D721Med (cell line): ENCODE measurements around the gene ST3GAL2.

ENCODE experiments used
- DNase-seq: peaks from one replicate; pipeline ENCODE4 v3.0.0; 2011; ENCODE audit warnings: low spot score; ENCODE audit not compliant: insufficient read length
- FAIRE-seq: peaks from 2 replicates; lab custom pipeline; 2011; peaks lifted over from hg19 to GRCh38; lab: Jason Lieb, UNC
- TF ChIP-seq, protein P1 (sequence below): IDR thresholded peaks from 2 replicates; pipeline ENCODE4 v1.5.1; 2012; ENCODE audit warnings: mild to moderate bottlenecking, control low read depth; ENCODE audit not compliant: insufficient read depth; ENCODE audit errors: missing control alignments

Gene ST3GAL2

DNA sequence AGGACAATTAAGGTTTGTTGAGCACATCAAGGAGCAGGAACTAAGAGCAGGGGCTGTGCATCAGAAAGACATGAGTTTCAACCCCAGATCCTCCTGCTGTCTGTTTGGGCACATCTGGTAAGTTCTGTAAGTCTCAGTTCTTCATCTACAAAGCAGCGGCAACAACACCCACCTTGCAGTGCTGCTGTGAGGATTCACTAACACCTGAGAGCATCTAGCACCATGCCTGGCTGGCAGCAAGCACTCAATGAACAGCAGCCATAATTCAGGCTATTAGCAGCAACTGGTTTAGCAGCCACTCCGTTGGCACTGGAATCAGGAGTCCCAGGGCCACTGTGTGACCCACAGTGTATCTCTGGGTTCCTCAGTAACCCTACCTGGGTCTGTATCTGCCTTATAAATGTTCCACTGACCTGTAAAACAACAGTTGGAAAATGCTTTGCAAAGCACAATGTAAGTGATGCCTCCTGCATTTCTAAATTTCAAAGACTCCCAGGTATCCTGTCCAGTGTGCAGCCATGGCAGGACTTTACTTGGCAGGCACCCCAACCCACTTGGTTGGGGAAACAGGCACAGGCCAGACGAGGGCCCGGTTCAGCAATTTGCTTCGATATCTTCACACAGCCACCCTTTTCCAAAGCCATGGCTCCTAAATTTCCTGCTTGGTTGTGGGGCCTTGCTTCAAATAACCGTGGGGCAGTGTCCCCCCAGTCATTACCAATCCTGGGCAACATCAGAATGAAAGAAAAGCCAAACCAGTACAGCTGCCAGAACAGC lies 4.2 kb downstream of the ST3GAL2 start:
- TF ChIP-seq, protein P1, sequence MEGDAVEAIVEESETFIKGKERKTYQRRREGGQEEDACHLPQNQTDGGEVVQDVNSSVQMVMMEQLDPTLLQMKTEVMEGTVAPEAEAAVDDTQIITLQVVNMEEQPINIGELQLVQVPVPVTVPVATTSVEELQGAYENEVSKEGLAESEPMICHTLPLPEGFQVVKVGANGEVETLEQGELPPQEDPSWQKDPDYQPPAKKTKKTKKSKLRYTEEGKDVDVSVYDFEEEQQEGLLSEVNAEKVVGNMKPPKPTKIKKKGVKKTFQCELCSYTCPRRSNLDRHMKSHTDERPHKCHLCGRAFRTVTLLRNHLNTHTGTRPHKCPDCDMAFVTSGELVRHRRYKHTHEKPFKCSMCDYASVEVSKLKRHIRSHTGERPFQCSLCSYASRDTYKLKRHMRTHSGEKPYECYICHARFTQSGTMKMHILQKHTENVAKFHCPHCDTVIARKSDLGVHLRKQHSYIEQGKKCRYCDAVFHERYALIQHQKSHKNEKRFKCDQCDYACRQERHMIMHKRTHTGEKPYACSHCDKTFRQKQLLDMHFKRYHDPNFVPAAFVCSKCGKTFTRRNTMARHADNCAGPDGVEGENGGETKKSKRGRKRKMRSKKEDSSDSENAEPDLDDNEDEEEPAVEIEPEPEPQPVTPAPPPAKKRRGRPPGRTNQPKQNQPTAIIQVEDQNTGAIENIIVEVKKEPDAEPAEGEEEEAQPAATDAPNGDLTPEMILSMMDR: no peak
- DNase-seq (no peak), FAIRE-seq (no peak)

- no peak for FAIRE-seq
- TF ChIP-seq, protein P1: no peak
Measured at GRCh38 chr16:70433458-70434103, 5.3 kb downstream of the ST3GAL2 start.

GRCh38 chr16:70432723-70433457 lies 6.0 kb downstream of the ST3GAL2 start:
- TF ChIP-seq, protein P1: no peak
- FAIRE-seq: no peak
- no peak for DNase-seq

More at GRCh38 chr16:70433458-70434103, 5.3 kb downstream of the ST3GAL2 start:
- DNase-seq: no peak

GRCh38 chr16:70432356-70432722 lies 6.6 kb downstream of the ST3GAL2 start:
- TF ChIP-seq, protein P1: no peak
- DNase-seq (no peak), FAIRE-seq (no peak)

DNA sequence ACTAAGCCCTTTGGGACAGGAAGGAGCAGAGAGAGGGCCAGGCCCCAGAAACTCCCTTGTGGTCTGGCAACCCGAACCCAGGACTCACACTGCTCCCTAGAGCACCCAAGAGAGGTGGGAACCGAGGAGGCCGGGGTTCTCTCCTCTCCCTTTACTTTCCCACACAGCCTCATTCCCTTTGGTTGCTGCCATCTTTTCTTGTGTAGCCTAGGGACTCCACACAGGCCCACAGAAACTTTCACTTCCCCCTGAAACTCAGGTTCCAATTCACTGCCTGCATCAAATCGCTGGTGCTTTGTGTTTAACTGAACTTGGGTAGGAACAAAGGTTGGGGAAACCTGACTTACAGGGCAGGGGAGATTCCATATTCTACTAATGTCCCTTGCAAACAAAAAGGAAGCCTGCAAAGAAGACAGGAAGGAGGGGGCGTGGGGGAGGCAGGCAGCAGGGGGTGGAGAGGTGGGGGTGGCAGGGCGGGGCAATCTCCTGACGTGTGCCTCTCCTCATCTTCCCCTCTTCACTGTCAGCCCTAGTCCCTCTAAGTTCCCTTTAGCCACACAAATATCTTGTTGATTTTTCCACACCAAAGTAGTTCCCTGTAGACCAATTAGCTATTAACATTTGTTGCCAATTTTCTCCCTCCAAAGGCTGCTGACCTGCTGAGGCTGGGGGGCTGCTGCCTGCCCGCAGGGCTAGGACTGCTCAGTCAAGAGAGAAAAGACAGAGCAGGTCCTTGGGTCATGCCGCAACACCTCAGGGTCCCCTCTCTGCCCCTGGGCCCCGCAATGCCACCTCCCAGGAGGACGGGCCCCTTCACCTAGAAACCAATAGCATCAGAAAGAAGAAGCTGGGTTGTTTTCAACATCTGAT lies 8.0 kb downstream of the ST3GAL2 start:
- no peak for FAIRE-seq
- DNase-seq: no peak

More for the DNA sequence above, 8.0 kb downstream of the ST3GAL2 start:
- TF ChIP-seq, protein P1: no peak
